Measurements from ENCODE around the gene PRRC2C. TPM values are rescaled to one million over a fixed set of nuclear protein-coding genes. Genes with fewer than 3 reads are reported as not detected.
"Not testable (repeated sequence)": the region's sequence is repeated elsewhere in the genome, so short reads cannot be mapped to it uniquely, and the experiment has no call there.

PRRC2C gene
- total RNA-seq, 1 donor, result 51.8 TPM

GRCh38 chr1:171532520-171532919 lies 47.2 kb downstream of the PRRC2C start:
- DNase-seq (ENCODE audit: low read depth), result no peak
- TF ChIP-seq, protein P1, sequence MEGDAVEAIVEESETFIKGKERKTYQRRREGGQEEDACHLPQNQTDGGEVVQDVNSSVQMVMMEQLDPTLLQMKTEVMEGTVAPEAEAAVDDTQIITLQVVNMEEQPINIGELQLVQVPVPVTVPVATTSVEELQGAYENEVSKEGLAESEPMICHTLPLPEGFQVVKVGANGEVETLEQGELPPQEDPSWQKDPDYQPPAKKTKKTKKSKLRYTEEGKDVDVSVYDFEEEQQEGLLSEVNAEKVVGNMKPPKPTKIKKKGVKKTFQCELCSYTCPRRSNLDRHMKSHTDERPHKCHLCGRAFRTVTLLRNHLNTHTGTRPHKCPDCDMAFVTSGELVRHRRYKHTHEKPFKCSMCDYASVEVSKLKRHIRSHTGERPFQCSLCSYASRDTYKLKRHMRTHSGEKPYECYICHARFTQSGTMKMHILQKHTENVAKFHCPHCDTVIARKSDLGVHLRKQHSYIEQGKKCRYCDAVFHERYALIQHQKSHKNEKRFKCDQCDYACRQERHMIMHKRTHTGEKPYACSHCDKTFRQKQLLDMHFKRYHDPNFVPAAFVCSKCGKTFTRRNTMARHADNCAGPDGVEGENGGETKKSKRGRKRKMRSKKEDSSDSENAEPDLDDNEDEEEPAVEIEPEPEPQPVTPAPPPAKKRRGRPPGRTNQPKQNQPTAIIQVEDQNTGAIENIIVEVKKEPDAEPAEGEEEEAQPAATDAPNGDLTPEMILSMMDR (IDR thresholded peaks at IDR 0.05; ENCODE audit: insufficient read depth, low read depth, low read length), result no peak
- H3K4me3 ChIP-seq (ENCODE audit: low read depth, low read length), result no peak overlapping the region

DNA sequence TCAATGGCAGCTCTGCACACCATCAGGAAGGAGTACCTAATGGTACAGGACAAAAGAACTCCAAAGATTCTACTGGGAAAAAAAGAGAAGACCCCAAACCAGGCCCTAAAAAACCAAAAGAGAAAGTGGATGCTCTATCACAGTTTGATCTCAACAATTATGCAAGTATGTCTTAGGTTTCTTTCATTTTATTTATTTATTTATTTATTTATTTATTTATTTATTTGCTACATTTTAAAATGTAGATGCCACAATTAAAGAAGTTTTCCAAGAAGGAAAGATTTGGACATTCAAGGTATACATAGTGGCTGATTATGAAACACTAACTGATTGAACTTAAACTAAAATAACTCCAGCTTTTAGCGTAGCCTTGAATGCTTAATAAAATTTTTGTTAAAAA lies 60.2 kb downstream of the PRRC2C start:
- DNase-seq (ENCODE audit: low read depth), result no peak
- no peak overlapping the region for H3K4me3 ChIP-seq (ENCODE audit: low read depth, low read length)
- TF ChIP-seq, protein P1 (IDR thresholded peaks at IDR 0.05; ENCODE audit: insufficient read depth, low read depth, low read length), result no peak

DNA sequence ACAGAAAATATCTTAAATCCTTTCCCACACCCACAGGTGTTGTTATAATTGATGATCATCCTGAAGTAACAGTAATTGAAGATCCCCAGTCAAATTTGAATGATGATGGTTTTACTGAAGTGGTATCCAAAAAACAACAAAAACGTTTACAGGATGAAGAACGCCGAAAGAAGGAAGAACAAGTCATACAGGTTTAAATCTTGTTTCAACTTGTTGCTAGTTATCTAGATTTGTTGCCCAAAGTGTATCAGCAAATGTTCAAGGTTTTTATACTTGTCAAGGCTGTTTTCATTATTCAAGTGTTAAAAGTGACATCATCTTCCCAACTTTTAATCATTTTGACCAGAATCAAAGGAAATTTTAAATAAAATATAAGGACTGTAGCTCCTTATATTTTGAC lies 64.7 kb downstream of the PRRC2C start:
- no peak for DNase-seq (ENCODE audit: low read depth)
- H3K4me3 ChIP-seq (ENCODE audit: low read depth, low read length), result no peak overlapping the region
- TF ChIP-seq, protein P1 (IDR thresholded peaks at IDR 0.05; ENCODE audit: insufficient read depth, low read depth, low read length), result no peak

GRCh38 chr1:171550598-171551100 lies 65.3 kb downstream of the PRRC2C start:
- H3K4me3 ChIP-seq (ENCODE audit: low read depth, low read length); DNase-seq (ENCODE audit: low read depth): not testable (repeated sequence)

- not testable (repeated sequence) for DNase-seq (ENCODE audit: low read depth); H3K4me3 ChIP-seq (ENCODE audit: low read depth, low read length)
These were observed 68.6 kb downstream of the PRRC2C start for GRCh38 chr1:171553960-171554359.

- TF ChIP-seq, protein P1 (IDR thresholded peaks at IDR 0.05; ENCODE audit: insufficient read depth, low read depth, low read length), result no peak
- H3K4me3 ChIP-seq (ENCODE audit: low read depth, low read length), result no peak overlapping the region
- DNase-seq (ENCODE audit: low read depth), result peak; percentile 37
These were observed 78.3 kb downstream of the PRRC2C start for GRCh38 chr1:171563675-171564074.

- TF ChIP-seq, protein P1 (IDR thresholded peaks at IDR 0.05; ENCODE audit: insufficient read depth, low read depth, low read length), result no peak
- DNase-seq (ENCODE audit: low read depth), result no peak
- no peak overlapping the region for H3K4me3 ChIP-seq (ENCODE audit: low read depth, low read length)
These were observed 81.1 kb downstream of the PRRC2C start for GRCh38 chr1:171566467-171566866.

DNA sequence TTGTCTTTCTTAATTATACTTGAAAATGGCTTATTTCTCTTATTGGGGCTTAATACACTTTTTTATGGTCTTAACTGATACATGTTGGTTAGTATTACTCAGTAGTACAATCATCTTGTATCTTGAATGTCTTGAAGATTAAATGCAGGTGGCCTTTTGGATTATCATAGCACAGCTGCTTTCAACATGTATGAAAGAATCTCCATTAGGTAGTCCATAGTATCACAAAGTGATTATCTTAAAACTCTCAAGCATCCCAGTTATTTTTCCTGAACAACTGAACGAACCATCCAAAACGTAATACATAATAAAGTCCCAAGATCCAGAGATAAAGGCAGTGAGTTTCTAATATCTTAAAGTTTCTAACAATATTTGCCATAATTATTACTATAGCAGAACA lies 85.0 kb downstream of the PRRC2C start:
- TF ChIP-seq, protein P1 (IDR thresholded peaks at IDR 0.05; ENCODE audit: insufficient read depth, low read depth, low read length), result no peak
- DNase-seq (ENCODE audit: low read depth), result no peak
- no peak overlapping the region for H3K4me3 ChIP-seq (ENCODE audit: low read depth, low read length)
